WTC11 (cell line): ENCODE data around the gene KCNH8.

ENCODE experiments used
- AFF4 ChIP-seq: sonication (generic); formaldehyde crosslinking; IDR thresholded peaks from 2 replicates; pipeline ENCODE4 v1.8.1; 2023; ENCODE audit warnings: mild to moderate bottlenecking, missing genetic modification reagents, borderline replicate concordance
- ATF1 ChIP-seq: sonication (generic); formaldehyde crosslinking; IDR thresholded peaks from 2 replicates; pipeline ENCODE4 v1.8.1; 2023; ENCODE audit warnings: mild to moderate bottlenecking, moderate library complexity, missing genetic modification reagents
- CREB1 ChIP-seq: sonication (generic); formaldehyde crosslinking; IDR thresholded peaks from 2 replicates; pipeline ENCODE4 v1.8.0; 2023; ENCODE audit warnings: mild to moderate bottlenecking, missing genetic modification reagents
- CTCF ChIP-seq: fragments of 200-600 bp; IDR thresholded peaks from 2 replicates; pipeline ENCODE4 v1.8.0; 2022; ENCODE audit warnings: antibody characterized with exemption
- E2F1 ChIP-seq: sonication (generic); formaldehyde crosslinking; IDR thresholded peaks from 2 replicates; pipeline ENCODE4 v1.8.0; 2022; ENCODE audit warnings: mild to moderate bottlenecking, missing genetic modification reagents
- ESRRA ChIP-seq: sonication (generic); formaldehyde crosslinking; IDR thresholded peaks from 2 replicates; pipeline ENCODE4 v1.8.1; 2022; ENCODE audit warnings: mild to moderate bottlenecking, missing genetic modification reagents, borderline replicate concordance
- FOXP4 ChIP-seq: sonication (generic); formaldehyde crosslinking; IDR thresholded peaks from 2 replicates; pipeline ENCODE4 v1.8.0; 2022; ENCODE audit warnings: mild to moderate bottlenecking, missing genetic modification reagents
- HMGA2 ChIP-seq: fragments of 250-450 bp; sonication (Bioruptor Pico); IDR thresholded peaks from 2 replicates; pipeline ENCODE4 v1.4.0; 2021; ENCODE audit warnings: mild to moderate bottlenecking, moderate library complexity
- IRF1 ChIP-seq: sonication (generic); formaldehyde crosslinking; IDR thresholded peaks from 2 replicates; pipeline ENCODE4 v1.8.0; 2023; ENCODE audit warnings: missing genetic modification reagents

GRCh38 chr3:19254189-19254588 is 105.9 kb downstream of the KCNH8 start:
- no peak for TF ChIP-seq ATF1 (CRISPR knock-in tag)
- no peak for TF ChIP-seq CTCF
- TF ChIP-seq AFF4 (CRISPR knock-in tag): no peak
- TF ChIP-seq CREB1: no peak
- TF ChIP-seq ESRRA (CRISPR knock-in tag): no peak
- TF ChIP-seq FOXP4: no peak
- no peak for TF ChIP-seq IRF1 (CRISPR knock-in tag)
- no peak for TF ChIP-seq HMGA2 (CRISPR knock-in tag)
- TF ChIP-seq E2F1 (CRISPR knock-in tag): no peak
